ENCODE results near the gene MRPL49. TPM values are rescaled to one million over a fixed set of nuclear protein-coding genes. Genes with fewer than 3 reads are reported as not detected.

The MRPL49 gene
- total RNA-seq (2011; cell fraction: chromatin; rRNA removed; ENCODE audit: low replicate concordance), result 22.2 and 52.3 TPM in 2 replicates
- 45.3 and 47.5 TPM in 2 replicates for total RNA-seq (2011; cell fraction: nucleolus; rRNA removed)
- total RNA-seq (2011; cell fraction: nucleoplasm; rRNA removed), result 43.8 and 56.6 TPM in 2 replicates
- total RNA-seq (2014; rRNA removed) (129 and 180 TPM in 2 replicates), total RNA-seq (2014; rRNA removed; fragmentation: Illumina TruSeq; extraction: Trizol) (65.5 and 74.3 TPM in 2 replicates), total RNA-seq (2015; rRNA removed; fragmentation: Illumina TruSeq; extraction: Trizol) (78.2 and 83.1 TPM in 2 replicates), total RNA-seq (2021) (86.8 and 88.5 TPM in 2 replicates), polyA plus RNA-seq (2011; rRNA removed) (96.1 and 97.2 TPM in 2 replicates), polyA plus RNA-seq (2014; fragmentation: Illumina TruSeq; extraction: Trizol) (123 and 127 TPM in 2 replicates), polyA plus RNA-seq (2014; fragmentation: Nextera tagmentation; extraction: Ambion mirVana) (100 to 1,000 TPM in 1 of 2 experiments, 10 to 100 TPM in 1; 76.2 to 132 TPM), polyA plus RNA-seq (2014; rRNA removed) (91.2 and 112 TPM in 2 replicates), polyA minus RNA-seq (2011; rRNA and poly(A)+ RNA removed) (44.7 and 62.6 TPM in 2 replicates), Bru-seq, nascent RNA (percentile 93 among the genes with signal in this experiment), BruChase-seq, experiment 1, labeled RNA remaining after a 2-hour chase (percentile 85 among the genes with signal in this experiment), BruChase-seq, experiment 2, labeled RNA remaining after a 6-hour chase (percentile 87 among the genes with signal in this experiment)
- polyA plus RNA-seq (2011; cell fraction: cytosol; rRNA removed), result 145 and 172 TPM in 2 replicates
- 33.4 and 33.6 TPM in 2 replicates for polyA plus RNA-seq (2011; cell fraction: nucleus; rRNA removed)
- 67.5 and 83.2 TPM in 2 replicates for polyA plus RNA-seq (2012)
- polyA minus RNA-seq (2011; cell fraction: cytosol; rRNA and poly(A)+ RNA removed), result 33.6 and 45.3 TPM in 2 replicates
- 14.1 and 19.7 TPM in 2 replicates for polyA minus RNA-seq (2011; cell fraction: nucleus; rRNA and poly(A)+ RNA removed)
- long read RNA-seq, experiment 1, transcript MRPL49-201 (4 exons, 2,019 nt), result major isoform, 358 of 474 reads
- long read RNA-seq, experiment 1, transcript MRPL49-202 (4 exons, 2,065 nt), result minor isoform, 6 of 474 reads
- long read RNA-seq, experiment 1, transcript MRPL49-209 (3 exons, 518 nt), result minor isoform, 5 of 474 reads
- long read RNA-seq, experiment 1, transcript MRPL49-207 (2 exons, 2,526 nt), result minor isoform, 5 of 474 reads
- long read RNA-seq, experiment 1, partial matches to known transcripts, result 86 of 474 reads
- long read RNA-seq, experiment 1, other reads (novel, unspliced or antisense), result 13 of 474 reads
- long read RNA-seq, experiment 2, transcript MRPL49-201 (4 exons, 2,019 nt), result major isoform, 81 of 132 reads
- long read RNA-seq, experiment 2, partial matches to known transcripts, result 41 of 132 reads
- long read RNA-seq, experiment 2, other reads (novel, unspliced or antisense), result 4 of 132 reads
- long read RNA-seq, experiment 3, transcript MRPL49-201 (4 exons, 2,019 nt), result major isoform, 142 of 161 reads
- long read RNA-seq, experiment 3, transcript MRPL49-202 (4 exons, 2,065 nt), result minor isoform, 5 of 161 reads
- long read RNA-seq, experiment 3, partial matches to known transcripts, result 4 of 161 reads
- long read RNA-seq, experiment 3, other reads (novel, unspliced or antisense), result 8 of 161 reads

- Histone ChIP-seq H4K20me1 (replicated peaks; ENCODE audit: control insufficient read depth, insufficient read depth, low read length) (peaks cover 4% of the 10 kb centered on the region; the same call in 1 of the 2 replicates), H3K36me3 (ENCODE audit: control insufficient read depth, insufficient read depth, low read length) (peaks cover 73% of the 10 kb centered on the region), H3K79me2 (ENCODE audit: control insufficient read depth, insufficient read depth, low read length) (peaks cover 61% of the 10 kb centered on the region), H3K4me2 (ENCODE audit: insufficient read depth, low read length) (peak within 1 kb of the TSS; percentile 100), H3K27ac (ENCODE audit: extremely low read depth, low read depth, low read length) (peak within 1 kb of the TSS; percentile 96), H2AFZ (ENCODE audit: low read depth, low read length) (peak within 1 kb of the TSS; percentile 90), H3K4me3 (peak within 1 kb of the TSS; percentile 98), H3K9me1 (ENCODE audit: control insufficient read depth, insufficient read depth, low read length) (no peaks in the 10 kb centered on the region), H3K4me1 (replicated peaks in 1 of 2; ENCODE audit: control insufficient read depth in 2 of 2, insufficient read depth in 2 of 2, low read length in 2 of 2) (peaks cover 13 to 22% of the 10 kb centered on the region in 2 experiments; a peak in 4 of 5 replicates), H3K9ac (ENCODE audit: insufficient read depth in 1 of 2, low read depth in 2 of 2, low read length in 2 of 2) (peak within 1 kb of the TSS; percentile 98), H3K9me3 (replicated peaks; ENCODE audit: control insufficient read depth, insufficient read depth, low read depth, low read length) (no peaks in the 10 kb centered on the region), H3K27me3 (ENCODE audit: control insufficient read depth in 2 of 2, insufficient read depth in 2 of 2, low read length in 2 of 2) (no peaks in the 10 kb centered on the region)
- ATAC-seq, result peak; percentile 92
- BruUV-seq (replicated peaks), result TSS peak; percentile 68
- intact Hi-C loops (cut with micrococcal nuclease) (loop anchor here (2.0 kb wide), 1 partner anchor 59 kb away; the partner anchor contains the start of gene CAPN1), in situ Hi-C loops (cut with MboI) (no loop called here)
- FAIRE-seq, result peak; percentile 96
- 1% methylated on average over 54 of the region's 64 CpGs for WGBS (ENCODE audit: insufficient coverage, low coverage, missing lambda C conversion rate)
- peak; percentile 89 to 99 (median 93) for DNase-seq (ENCODE audit: extremely low read depth in 1 of 4, low spot score in 3 of 4)
- CTCF ChIA-PET (ENCODE audit: low intra/inter-chr PET ratio), result interaction anchor here (0.6 to 0.7 kb wide), 2 partner anchors 10 to 135 kb away, joined by 3 read pairs; no protein-coding TSS in a partner anchor
- POLR2A ChIA-PET, result interaction anchor here (0.6 to 9.5 kb wide), 31 partner anchors 10 to 378 kb away, joined by 3 to 182 read pairs (median 3); partner anchors contain the start of genes CAPN1, MAJIN, NEAT1 and POLA2
- peak; percentile 84; the same call in 1 of the 2 replicates for TF ChIP-seq MBD2 (IDR thresholded peaks at IDR 0.05; ENCODE audit: borderline replicate concordance, low read depth)
- TF ChIP-seq NR2C1 (IDR thresholded peaks at IDR 0.05), result peak; percentile 45
- TF ChIP-seq NR2C1 (tag; IDR thresholded peaks at IDR 0.05), result no peak
- peak; percentile 94 for TF ChIP-seq SUPT5H (IDR thresholded peaks at IDR 0.05)
- TF ChIP-seq POLR2AphosphoS5 (IDR thresholded peaks at IDR 0.05; ENCODE audit: control insufficient read depth, insufficient read depth, low read depth, low read length), result peak; percentile 90
- TF ChIP-seq ZBTB17 (CRISPR knock-in tag; IDR thresholded peaks at IDR 0.05), result 0 out of 2 replicates have a peak, but pooled peaks have one; percentile 6
- TF ChIP-seq PHF20 (IDR thresholded peaks at IDR 0.05; ENCODE audit: partially characterized antibody), result peak; percentile 91
- TF ChIP-seq SREBF2 (CRISPR knock-in tag; IDR thresholded peaks at IDR 0.05), result no peak
- peak; percentile 88 for TF ChIP-seq NFRKB (IDR thresholded peaks at IDR 0.05; ENCODE audit: low read depth)
- TF ChIP-seq KLF10 (CRISPR knock-in tag; IDR thresholded peaks at IDR 0.05), result no peak
- peak; percentile 90 for TF ChIP-seq STAT6 (CRISPR knock-in tag; IDR thresholded peaks at IDR 0.05)
- TF ChIP-seq ZNF785 (CRISPR knock-in tag; IDR thresholded peaks at IDR 0.05), result no peak
- TF ChIP-seq KAT7 (CRISPR knock-in tag; IDR thresholded peaks at IDR 0.05; ENCODE audit: borderline replicate concordance), result no peak
Observed at GRCh38 chr11:65121865-65122696, at the start of gene MRPL49, which contains the start of gene FAU. Gene MRPL49 (plus strand): TSS chr11:65122321. CDS start chr11:65122347, 26 bp downstream. Gene FAU (minus strand): TSS chr11:65122134. CDS start chr11:65121813, 321 bp downstream.
